GM19397 (cell line): Measurements from ENCODE around the gene OR8B12.
"Not testable (repeated sequence)": the region's sequence is repeated elsewhere in the genome, so short reads cannot be mapped to it uniquely, and the experiment has no call there.

Experiments used
- ATAC-seq: cut with Tn5 transposase; IDR thresholded peaks from one replicate; pipeline ENCODE4 v1.9.1; 2021; ENCODE audit warnings: mild to moderate bottlenecking, moderate library complexity; ENCODE audit not compliant: unreplicated experiment

Gene OR8B12

DNA sequence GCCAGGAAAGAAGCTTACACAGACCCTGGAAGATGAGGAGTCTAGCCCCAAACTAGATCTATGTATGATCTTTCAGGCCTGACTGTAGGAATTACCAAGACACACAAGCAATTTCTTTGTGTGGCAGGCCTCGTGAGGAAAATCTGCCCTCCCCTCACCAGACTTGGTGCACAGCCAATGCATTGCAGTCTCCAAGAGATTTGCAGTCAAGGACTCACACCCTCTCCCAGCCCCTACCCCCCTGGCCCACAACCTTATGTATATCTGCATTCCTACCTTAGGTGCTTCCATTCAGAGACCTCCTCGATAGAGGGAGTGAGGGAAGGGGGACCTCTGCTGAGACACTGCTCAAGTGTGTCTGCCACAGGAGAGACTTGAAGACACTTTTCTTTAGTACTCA, 9.8 kb downstream of the OR8B12 start:
- no peak for ATAC-seq

DNA sequence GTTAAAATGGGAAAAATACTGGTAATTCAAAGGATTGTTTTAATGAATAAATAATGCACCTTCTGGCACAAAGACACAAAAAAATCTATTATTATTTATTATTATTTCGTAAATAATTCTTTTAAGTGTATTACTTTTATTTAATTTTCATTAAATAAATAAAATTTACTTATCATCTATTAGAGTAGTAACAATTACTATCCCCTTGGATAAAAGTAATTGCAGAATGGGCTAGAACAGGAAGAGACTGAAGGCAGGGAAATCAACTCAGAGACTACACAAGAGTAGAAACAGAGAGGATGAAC, 23.0 kb downstream of the OR8B12 start:
- ATAC-seq = no peak

- ATAC-seq = no peak
Measured at GRCh38 chr11:124519850-124520549, 23.5 kb downstream of the OR8B12 start.

- no peak for ATAC-seq
Measured at GRCh38 chr11:124518989-124519451, 24.4 kb downstream of the OR8B12 start.

GRCh38 chr11:124517314-124517713, 26.1 kb downstream of the OR8B12 start:
- no peak for ATAC-seq

- ATAC-seq = not testable (repeated sequence)
Measured at GRCh38 chr11:124514675-124515074, 28.8 kb downstream of the OR8B12 start.

DNA sequence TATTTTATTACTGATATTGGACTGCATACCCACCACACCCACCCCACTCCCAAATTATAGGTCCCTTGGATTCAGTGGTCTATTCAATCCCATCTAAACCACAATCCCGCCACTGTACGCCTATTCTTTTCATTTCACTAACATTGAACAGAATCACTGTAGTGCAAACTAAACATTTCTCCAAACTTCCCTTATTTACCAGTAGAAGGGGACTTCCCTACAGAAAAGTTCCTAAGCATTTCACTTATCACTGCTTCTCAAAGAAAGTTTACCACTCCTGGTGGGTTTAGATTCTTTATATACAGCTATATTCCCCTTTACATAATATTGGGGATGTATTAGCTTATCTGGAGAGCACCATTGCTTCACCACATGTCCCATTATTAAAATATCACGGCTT, 29.3 kb downstream of the OR8B12 start:
- no peak for ATAC-seq

GRCh38 chr11:124511745-124512144, 31.7 kb downstream of the OR8B12 start:
- no peak for ATAC-seq

DNA sequence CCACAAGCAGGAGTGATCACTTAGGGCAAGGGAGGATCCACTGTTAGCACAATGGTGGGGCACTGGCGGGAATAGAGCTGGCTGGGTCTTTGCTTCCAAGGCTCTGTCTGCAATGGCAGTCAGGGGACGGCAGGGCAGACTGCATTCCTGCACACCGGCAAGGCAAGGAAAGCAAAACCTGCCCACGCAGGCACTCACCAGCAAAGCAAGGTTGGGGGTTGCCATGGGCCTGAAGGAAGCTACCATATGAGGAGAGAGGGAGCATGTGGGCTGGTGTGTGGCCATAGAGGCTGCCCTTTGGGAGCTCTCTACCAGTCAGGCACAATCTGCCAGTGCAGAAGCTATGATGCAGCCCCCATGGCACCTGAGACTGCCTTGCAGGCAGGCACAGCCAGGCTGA, 33.2 kb downstream of the OR8B12 start:
- no peak for ATAC-seq

DNA sequence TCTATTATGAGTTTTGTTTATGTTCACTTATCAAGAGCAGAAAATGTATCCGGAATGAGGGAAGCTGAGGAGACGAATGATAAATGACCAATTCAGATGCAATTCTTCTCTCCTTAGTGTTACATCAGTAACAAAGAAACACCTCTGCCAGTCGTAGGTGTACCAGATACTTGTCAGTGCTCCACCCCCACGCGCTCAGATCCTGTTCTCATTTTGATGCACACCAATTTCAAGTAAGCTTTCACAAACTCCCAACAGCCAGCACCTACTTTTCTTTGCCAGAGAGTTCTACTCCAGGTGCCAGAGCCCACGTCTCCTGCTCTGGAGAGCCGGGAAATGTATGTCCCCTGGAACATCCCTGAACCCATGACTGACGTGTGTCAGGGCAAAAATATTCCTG, 43.7 kb downstream of the OR8B12 start:
- ATAC-seq = no peak

- ATAC-seq = no peak
Measured at GRCh38 chr11:124493016-124493655, 50.3 kb downstream of the OR8B12 start.
